Progenitor cell of endocrine pancreas (in vitro differentiated cells): ENCODE results near the gene UBAP2. TPM values are rescaled to one million over a fixed set of nuclear protein-coding genes. Genes with fewer than 3 reads are reported as not detected.
"Not testable (repeated sequence)": the region's sequence is repeated elsewhere in the genome, so short reads cannot be mapped to it uniquely, and the experiment has no call there.

Experiments used
- DNase-seq: peaks from one replicate; pipeline ENCODE4 v3.0.0; 2021; ENCODE audit warnings: low spot score; ENCODE audit not compliant: unreplicated experiment
- H3K27ac Mint-ChIP-seq: 2 replicates; pipeline ENCODE4 v1.8.0; 2021; ENCODE audit warnings: mild to moderate bottlenecking, moderate library complexity, mixed read lengths
- H3K27me3 Mint-ChIP-seq: 2 replicates; pipeline ENCODE4 v1.8.0; 2021; ENCODE audit warnings: mixed read lengths
- H3K36me3 Mint-ChIP-seq: 2 replicates; pipeline ENCODE4 v1.8.0; 2022; ENCODE audit warnings: mixed read lengths; ENCODE audit not compliant: insufficient read depth
- H3K4me1 Mint-ChIP-seq: 2 replicates; pipeline ENCODE4 v1.8.0; 2021; ENCODE audit warnings: low read depth, mixed read lengths
- H3K4me3 Mint-ChIP-seq: 2 replicates; pipeline ENCODE4 v1.8.0; 2021; ENCODE audit warnings: low read depth, mild to moderate bottlenecking, moderate library complexity, mixed read lengths
- H3K9me3 Mint-ChIP-seq: 2 replicates; pipeline ENCODE4 v1.8.0; 2021; ENCODE audit warnings: low read depth, mixed read lengths
- total RNA-seq: library from RNA; stranded (reverse); gene quantifications from 2 replicates; pipeline ENCODE4 v1.2.1, GENCODE V29; 2021
- TF ChIP-seq, protein P1 (sequence below): fragments of 200-600 bp; sonication (generic); IDR thresholded peaks from one replicate; pipeline ENCODE4 v1.5.0; 2021; ENCODE audit warnings: antibody characterized with exemption, mild to moderate bottlenecking; ENCODE audit not compliant: unreplicated experiment

The UBAP2 gene
- total RNA-seq, 1 donor from 2014 or later = 56.7 TPM

DNA sequence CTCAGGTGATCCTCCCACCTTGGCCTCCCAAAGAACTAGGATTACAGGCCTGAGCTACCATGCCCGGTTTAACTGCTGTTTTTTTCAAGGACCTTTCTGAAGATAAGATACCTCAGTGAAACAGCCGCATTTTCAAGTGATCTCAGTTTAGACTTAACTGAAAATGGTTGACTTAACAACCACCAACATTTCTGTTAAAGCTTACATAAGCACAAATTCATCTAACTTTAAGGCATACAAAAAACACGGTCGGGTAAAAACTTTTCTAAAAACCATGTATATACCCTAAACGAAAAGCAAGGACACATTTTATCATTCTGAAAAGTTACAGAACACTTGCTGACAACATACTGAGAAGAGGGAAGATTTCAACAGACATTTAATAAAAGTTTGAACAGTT is 22.9 kb downstream of the UBAP2 start:
- no peaks in the 10 kb centered on the region for H3K9me3 Mint-ChIP-seq
- peaks cover 9% of the 10 kb centered on the region for H3K36me3 Mint-ChIP-seq
- H3K27me3 Mint-ChIP-seq = no peaks in the 10 kb centered on the region
- peaks cover 3% of the 10 kb centered on the region for H3K4me1 Mint-ChIP-seq
- TF ChIP-seq, protein P1, sequence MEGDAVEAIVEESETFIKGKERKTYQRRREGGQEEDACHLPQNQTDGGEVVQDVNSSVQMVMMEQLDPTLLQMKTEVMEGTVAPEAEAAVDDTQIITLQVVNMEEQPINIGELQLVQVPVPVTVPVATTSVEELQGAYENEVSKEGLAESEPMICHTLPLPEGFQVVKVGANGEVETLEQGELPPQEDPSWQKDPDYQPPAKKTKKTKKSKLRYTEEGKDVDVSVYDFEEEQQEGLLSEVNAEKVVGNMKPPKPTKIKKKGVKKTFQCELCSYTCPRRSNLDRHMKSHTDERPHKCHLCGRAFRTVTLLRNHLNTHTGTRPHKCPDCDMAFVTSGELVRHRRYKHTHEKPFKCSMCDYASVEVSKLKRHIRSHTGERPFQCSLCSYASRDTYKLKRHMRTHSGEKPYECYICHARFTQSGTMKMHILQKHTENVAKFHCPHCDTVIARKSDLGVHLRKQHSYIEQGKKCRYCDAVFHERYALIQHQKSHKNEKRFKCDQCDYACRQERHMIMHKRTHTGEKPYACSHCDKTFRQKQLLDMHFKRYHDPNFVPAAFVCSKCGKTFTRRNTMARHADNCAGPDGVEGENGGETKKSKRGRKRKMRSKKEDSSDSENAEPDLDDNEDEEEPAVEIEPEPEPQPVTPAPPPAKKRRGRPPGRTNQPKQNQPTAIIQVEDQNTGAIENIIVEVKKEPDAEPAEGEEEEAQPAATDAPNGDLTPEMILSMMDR = no peak
- H3K27ac Mint-ChIP-seq = no peak overlapping the region
- DNase-seq = no peak
- H3K4me3 Mint-ChIP-seq = no peak overlapping the region

DNA sequence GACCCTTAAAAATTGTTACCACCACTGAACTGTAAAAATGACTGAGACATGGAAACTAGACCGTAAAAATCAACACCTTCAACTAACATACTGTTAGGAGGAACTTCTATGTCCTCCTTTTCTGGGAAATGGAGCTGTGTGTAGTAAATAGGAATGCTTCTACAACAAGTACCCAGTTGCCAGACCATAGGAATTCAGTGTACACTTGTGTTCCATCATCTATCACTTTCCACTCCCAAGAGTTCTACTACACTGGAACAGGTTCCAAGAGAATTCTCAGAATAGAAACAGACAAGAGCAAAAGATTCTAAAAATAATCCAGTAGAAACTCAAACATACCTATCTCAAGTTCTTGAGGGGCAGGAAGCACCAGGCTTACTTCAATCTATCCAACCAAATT is 23.6 kb downstream of the UBAP2 start:
- Mint-ChIP-seq H3K4me1 (peaks cover 3% of the 10 kb centered on the region), H3K27ac (peak overlapping the region; percentile 84), H3K27me3 (no peaks in the 10 kb centered on the region), H3K9me3 (no peaks in the 10 kb centered on the region), H3K36me3 (peaks cover 9% of the 10 kb centered on the region), H3K4me3 (no peak overlapping the region)
- DNase-seq = no peak
- TF ChIP-seq, protein P1 = no peak

GRCh38 chr9:34024476-34024875 is 24.2 kb downstream of the UBAP2 start:
- not testable (repeated sequence) for H3K9me3 Mint-ChIP-seq, H3K36me3 Mint-ChIP-seq, H3K4me3 Mint-ChIP-seq, H3K4me1 Mint-ChIP-seq, H3K27me3 Mint-ChIP-seq, DNase-seq, H3K27ac Mint-ChIP-seq

- H3K4me1 Mint-ChIP-seq = no peaks in the 10 kb centered on the region
- H3K4me3 Mint-ChIP-seq = no peak overlapping the region
- H3K27ac Mint-ChIP-seq = no peak overlapping the region
- TF ChIP-seq, protein P1 = no peak
- H3K9me3 Mint-ChIP-seq = no peaks in the 10 kb centered on the region
- no peak for DNase-seq
- peaks cover 1% of the 10 kb centered on the region for H3K36me3 Mint-ChIP-seq
- H3K27me3 Mint-ChIP-seq = no peaks in the 10 kb centered on the region
Measured at GRCh38 chr9:34016149-34016548, 32.5 kb downstream of the UBAP2 start.

DNA sequence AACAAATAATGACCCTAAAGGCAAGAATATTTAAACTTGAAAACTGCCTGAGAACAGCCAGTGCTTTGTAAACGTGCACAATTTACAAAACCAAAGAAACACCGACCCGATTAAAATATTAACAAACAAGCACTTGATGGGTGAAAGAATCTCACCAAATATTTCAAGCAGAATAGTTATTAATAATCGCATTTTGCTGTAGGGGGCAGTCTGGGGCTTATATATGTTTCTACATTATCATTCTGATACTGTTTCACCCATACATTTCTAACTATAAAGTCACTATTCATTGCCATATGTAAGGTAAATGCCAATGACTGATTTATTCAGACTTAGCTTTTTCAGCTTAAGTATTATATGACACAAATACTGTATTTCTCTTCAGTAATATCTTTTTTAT is 37.7 kb downstream of the UBAP2 start:
- DNase-seq = no peak
- H3K27ac Mint-ChIP-seq = no peak overlapping the region
- H3K27me3 Mint-ChIP-seq = no peaks in the 10 kb centered on the region
- no peaks in the 10 kb centered on the region for H3K9me3 Mint-ChIP-seq
- H3K4me3 Mint-ChIP-seq = no peak overlapping the region
- peaks cover 5% of the 10 kb centered on the region for H3K36me3 Mint-ChIP-seq
- no peaks in the 10 kb centered on the region for H3K4me1 Mint-ChIP-seq
- TF ChIP-seq, protein P1 = peak; percentile 33

GRCh38 chr9:34001951-34002350 is 46.7 kb downstream of the UBAP2 start:
- H3K36me3 Mint-ChIP-seq = peaks cover 11% of the 10 kb centered on the region

More at GRCh38 chr9:34001951-34002350, 46.7 kb downstream of the UBAP2 start:
- no peaks in the 10 kb centered on the region for H3K27me3 Mint-ChIP-seq
- TF ChIP-seq, protein P1 = no peak
- H3K4me1 Mint-ChIP-seq = no peaks in the 10 kb centered on the region
- no peak overlapping the region for H3K4me3 Mint-ChIP-seq
- H3K27ac Mint-ChIP-seq = no peak overlapping the region
- no peak for DNase-seq
- no peaks in the 10 kb centered on the region for H3K9me3 Mint-ChIP-seq
